GM06990 (cell line): ENCODE measurements around the gene ANKMY2.

ENCODE experiments used
- DNase-seq: peaks from one replicate; pipeline ENCODE4 v3.0.0-alpha.2; 2011; ENCODE audit not compliant: insufficient read length; ENCODE audit errors: extremely low read depth
- H3K27me3 ChIP-seq: replicated peaks from 2 replicates; pipeline ENCODE4 v1.6.0; 2011; ENCODE audit warnings: low read length; ENCODE audit not compliant: control insufficient read depth, insufficient read depth
- H3K36me3 ChIP-seq: 2 replicates; pipeline ENCODE4 v1.5.1; 2011; ENCODE audit warnings: low read length; ENCODE audit not compliant: control insufficient read depth, insufficient read depth
- H3K4me3 ChIP-seq: replicated peaks from 2 replicates; pipeline ENCODE4 v1.5.1; 2011; ENCODE audit warnings: low read depth, mild to moderate bottlenecking, control low read depth, low read length
- TF ChIP-seq, protein P1 (sequence below): IDR thresholded peaks from 2 replicates; pipeline ENCODE4 v1.5.1; 2011; ENCODE audit warnings: low read length, control low read depth, mild to moderate bottlenecking, inconsistent platforms; ENCODE audit not compliant: insufficient read depth, poor library complexity, severe bottlenecking

Gene ANKMY2

DNA sequence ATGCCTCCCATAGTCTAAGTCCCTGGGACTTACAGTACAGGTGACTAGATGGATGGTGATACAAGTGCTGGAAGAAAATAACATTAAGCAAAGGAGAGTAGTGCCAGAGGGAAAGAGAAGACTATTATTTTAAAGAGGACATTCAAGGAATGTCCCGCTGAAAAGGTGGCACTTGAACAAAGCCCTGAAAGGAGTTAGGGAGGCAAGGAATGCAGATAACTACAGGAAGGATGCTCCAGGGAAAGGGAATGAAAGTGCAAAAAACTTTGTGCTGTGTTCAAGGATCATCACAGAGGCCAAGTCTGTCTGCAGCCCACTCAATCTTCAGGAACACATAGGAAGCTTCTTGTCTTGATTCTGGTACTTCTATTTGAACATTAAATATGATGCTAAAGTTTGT lies 14.9 kb downstream of the ANKMY2 start:
- TF ChIP-seq, protein P1, sequence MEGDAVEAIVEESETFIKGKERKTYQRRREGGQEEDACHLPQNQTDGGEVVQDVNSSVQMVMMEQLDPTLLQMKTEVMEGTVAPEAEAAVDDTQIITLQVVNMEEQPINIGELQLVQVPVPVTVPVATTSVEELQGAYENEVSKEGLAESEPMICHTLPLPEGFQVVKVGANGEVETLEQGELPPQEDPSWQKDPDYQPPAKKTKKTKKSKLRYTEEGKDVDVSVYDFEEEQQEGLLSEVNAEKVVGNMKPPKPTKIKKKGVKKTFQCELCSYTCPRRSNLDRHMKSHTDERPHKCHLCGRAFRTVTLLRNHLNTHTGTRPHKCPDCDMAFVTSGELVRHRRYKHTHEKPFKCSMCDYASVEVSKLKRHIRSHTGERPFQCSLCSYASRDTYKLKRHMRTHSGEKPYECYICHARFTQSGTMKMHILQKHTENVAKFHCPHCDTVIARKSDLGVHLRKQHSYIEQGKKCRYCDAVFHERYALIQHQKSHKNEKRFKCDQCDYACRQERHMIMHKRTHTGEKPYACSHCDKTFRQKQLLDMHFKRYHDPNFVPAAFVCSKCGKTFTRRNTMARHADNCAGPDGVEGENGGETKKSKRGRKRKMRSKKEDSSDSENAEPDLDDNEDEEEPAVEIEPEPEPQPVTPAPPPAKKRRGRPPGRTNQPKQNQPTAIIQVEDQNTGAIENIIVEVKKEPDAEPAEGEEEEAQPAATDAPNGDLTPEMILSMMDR: no peak
- Histone ChIP-seq H3K27me3 (no peaks in the 10 kb centered on the region; the same call in 1 of the 2 replicates), H3K4me3 (no peak overlapping the region), H3K36me3 (no peaks in the 10 kb centered on the region)
- no peak for DNase-seq

DNA sequence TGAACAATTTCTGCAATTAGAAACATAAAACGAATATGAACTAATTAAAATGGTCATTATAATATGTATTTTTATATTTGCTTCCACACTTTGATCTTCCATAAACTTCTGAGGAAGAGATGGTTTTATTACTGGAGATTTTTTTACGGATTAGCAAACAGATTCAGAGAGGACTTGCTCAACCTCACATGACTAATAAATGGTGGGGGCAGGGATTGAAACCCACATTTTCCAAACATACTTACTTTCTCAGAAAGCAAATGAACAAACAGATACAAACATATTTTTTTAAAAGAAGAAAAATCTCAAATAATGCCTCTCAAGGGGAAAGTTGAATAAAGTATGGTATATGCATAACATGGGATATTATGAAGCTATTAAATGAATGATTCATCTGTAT lies 18.3 kb downstream of the ANKMY2 start:
- Histone ChIP-seq H3K27me3 (no peaks in the 10 kb centered on the region), H3K36me3 (no peaks in the 10 kb centered on the region), H3K4me3 (no peak overlapping the region)
- no peak for DNase-seq
- TF ChIP-seq, protein P1: no peak

DNA sequence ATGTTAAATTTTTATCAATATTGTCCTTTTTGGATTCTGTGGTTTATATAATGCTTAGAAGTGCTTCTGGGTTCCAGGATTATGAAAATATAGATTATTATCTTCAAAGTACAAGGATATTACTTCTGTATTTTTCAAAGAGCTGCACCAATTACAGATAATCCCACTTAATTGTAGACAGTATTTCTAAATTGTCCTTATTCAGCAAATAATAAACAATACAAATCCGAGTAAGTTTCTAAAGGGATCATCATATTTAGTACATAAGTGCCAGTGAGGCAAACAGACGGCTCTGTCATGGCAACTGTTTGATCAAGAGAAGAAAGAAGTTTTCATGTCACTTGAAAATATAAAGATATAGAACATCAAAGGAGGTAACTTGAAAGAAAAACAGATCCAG lies 19.2 kb downstream of the ANKMY2 start:
- no peaks in the 10 kb centered on the region for H3K27me3 ChIP-seq
- H3K4me3 ChIP-seq: no peak overlapping the region
- TF ChIP-seq, protein P1: no peak
- no peak for DNase-seq
- H3K36me3 ChIP-seq: no peaks in the 10 kb centered on the region

DNA sequence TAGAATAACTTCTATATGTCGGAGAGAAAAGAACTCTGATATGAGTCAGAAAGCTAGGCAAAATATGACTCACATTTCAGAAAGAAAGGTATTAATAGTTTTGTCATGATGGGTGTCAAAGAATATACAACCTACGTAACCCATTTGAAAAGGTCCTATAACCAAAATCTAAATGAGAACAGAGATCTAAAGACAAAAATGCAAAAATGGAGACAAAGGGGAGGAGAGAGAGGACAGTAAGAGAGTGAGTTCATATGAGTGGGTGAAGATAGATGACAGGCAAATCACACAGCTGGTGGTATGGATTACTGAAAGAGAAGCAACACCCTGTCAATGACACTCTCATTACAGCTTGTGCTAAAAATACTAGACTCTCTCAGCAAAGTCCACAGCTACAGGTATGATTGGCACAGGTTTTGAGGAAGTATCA lies 25.6 kb downstream of the ANKMY2 start:
- Histone ChIP-seq H3K36me3 (no peaks in the 10 kb centered on the region), H3K4me3 (no peak overlapping the region), H3K27me3 (no peaks in the 10 kb centered on the region)
- peak; percentile 64 for DNase-seq
- TF ChIP-seq, protein P1: no peak

DNA sequence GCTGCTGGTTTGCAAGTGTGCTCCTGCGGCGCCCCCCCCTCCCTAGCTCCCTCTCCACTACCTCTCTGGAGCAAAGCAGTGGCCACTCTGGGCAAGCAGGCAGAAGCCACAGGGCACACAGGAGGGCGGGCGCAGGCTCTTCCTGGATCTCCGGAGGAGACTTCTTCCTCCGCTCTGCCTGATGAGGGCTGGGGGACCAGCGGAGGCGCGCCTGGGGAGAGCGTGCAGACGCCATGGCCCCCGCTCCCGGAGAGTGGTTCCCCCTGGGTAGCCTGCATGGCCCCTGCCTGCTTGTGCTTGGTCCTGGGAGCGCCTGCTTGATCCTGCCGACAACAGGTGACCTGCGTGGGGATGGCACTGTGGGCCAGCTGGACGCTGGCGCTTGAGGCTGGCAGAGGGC lies 29.0 kb downstream of the ANKMY2 start:
- TF ChIP-seq, protein P1: no peak
- no peaks in the 10 kb centered on the region for H3K36me3 ChIP-seq

DNA sequence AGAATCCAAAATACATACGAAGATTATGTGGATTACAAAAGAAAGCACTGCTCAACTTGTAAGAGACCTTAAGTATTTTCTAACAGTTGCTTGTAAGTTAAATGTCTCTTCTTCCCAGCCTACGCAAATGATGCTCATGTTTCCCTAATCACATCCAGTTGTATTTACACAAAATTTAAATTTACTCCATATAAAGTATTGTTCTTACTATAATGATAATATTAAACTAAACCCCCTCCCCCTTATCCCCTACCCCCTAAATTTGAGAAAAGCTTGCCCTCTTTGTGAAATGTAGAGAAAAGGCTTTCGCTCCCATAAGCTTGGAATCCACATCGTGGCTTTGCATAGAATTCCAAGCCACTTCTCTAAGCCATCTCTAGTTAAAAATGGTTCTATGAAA lies 29.4 kb downstream of the ANKMY2 start:
- Histone ChIP-seq H3K4me3 (no peak overlapping the region), H3K36me3 (no peaks in the 10 kb centered on the region)
- TF ChIP-seq, protein P1: no peak

More for the DNA sequence above, 29.0 kb downstream of the ANKMY2 start:
- H3K4me3 ChIP-seq: no peak overlapping the region
- no peaks in the 10 kb centered on the region for H3K27me3 ChIP-seq
- DNase-seq: no peak

More for the DNA sequence above, 29.4 kb downstream of the ANKMY2 start:
- 0 out of 2 replicates have a peak, but pooled peaks cover 1% of the 10 kb centered on the region for H3K27me3 ChIP-seq
- no peak for DNase-seq
